ENCODE results near the gene COPE. TPM values are rescaled to one million over a fixed set of nuclear protein-coding genes. Genes with fewer than 3 reads are reported as not detected.

The COPE gene
- total and polyA plus RNA-seq, 7 donors: 130 to 346 (median 198) TPM

DNA sequence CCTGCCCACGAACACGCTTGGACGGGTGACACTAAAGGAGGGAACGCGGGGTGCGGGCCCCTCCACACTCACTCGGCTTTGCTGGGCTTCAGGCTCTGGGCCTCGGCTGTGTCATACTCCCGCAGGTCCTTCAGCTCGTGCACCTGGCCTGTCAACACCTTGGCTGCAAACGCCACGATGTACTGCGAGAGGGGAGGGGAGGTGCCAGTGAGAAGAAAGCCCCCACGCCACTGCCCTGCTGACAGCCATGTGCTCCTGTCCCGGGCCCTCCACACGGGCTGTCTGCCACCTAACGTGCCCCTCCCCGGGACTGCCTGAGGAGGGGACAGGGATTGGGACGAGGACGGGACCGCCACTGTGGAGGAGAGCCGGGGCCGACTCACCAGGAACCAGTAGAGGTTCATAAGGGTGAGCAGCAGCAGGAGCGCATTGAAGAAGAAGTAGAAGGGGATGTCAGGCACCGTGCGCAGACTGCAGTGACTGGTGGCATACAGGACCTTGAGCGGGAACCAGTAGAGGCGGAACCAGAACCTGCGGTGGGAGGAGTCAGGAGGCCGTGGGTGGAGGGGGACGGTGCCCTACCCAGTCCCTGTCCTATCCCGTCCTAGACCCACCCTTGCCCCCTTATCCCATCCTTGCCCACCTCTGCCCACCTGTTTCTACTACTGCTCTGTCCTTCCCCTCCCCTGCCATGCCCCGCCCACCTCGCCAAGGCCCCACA lies 40.2 kb downstream of the COPE start:
- WGBS, 2 donors: 65 to 91% methylated on average over 34 of the region's 34 CpGs
- intact Hi-C loops (cut with DNase I): no loop called here
- H3K4me3 ChIP-seq: no peak overlapping the region
- DNase-seq: no peak
- H3K4me1 ChIP-seq: no peaks in the 10 kb centered on the region
- TF ChIP-seq, protein P1, sequence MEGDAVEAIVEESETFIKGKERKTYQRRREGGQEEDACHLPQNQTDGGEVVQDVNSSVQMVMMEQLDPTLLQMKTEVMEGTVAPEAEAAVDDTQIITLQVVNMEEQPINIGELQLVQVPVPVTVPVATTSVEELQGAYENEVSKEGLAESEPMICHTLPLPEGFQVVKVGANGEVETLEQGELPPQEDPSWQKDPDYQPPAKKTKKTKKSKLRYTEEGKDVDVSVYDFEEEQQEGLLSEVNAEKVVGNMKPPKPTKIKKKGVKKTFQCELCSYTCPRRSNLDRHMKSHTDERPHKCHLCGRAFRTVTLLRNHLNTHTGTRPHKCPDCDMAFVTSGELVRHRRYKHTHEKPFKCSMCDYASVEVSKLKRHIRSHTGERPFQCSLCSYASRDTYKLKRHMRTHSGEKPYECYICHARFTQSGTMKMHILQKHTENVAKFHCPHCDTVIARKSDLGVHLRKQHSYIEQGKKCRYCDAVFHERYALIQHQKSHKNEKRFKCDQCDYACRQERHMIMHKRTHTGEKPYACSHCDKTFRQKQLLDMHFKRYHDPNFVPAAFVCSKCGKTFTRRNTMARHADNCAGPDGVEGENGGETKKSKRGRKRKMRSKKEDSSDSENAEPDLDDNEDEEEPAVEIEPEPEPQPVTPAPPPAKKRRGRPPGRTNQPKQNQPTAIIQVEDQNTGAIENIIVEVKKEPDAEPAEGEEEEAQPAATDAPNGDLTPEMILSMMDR (IDR thresholded peaks at IDR 0.05): no peak
- TF ChIP-seq POLR2AphosphoS5 (IDR thresholded peaks at IDR 0.05): no peak
- TF ChIP-seq POLR2A (IDR thresholded peaks at IDR 0.05): no peak
- no peak for TF ChIP-seq EP300 (IDR thresholded peaks at IDR 0.05)
- H3K27ac ChIP-seq: no peak overlapping the region
- H3K27me3 ChIP-seq: no peaks in the 10 kb centered on the region
- no peaks in the 10 kb centered on the region for H3K9me3 ChIP-seq
- no peaks in the 10 kb centered on the region for H3K36me3 ChIP-seq

DNA sequence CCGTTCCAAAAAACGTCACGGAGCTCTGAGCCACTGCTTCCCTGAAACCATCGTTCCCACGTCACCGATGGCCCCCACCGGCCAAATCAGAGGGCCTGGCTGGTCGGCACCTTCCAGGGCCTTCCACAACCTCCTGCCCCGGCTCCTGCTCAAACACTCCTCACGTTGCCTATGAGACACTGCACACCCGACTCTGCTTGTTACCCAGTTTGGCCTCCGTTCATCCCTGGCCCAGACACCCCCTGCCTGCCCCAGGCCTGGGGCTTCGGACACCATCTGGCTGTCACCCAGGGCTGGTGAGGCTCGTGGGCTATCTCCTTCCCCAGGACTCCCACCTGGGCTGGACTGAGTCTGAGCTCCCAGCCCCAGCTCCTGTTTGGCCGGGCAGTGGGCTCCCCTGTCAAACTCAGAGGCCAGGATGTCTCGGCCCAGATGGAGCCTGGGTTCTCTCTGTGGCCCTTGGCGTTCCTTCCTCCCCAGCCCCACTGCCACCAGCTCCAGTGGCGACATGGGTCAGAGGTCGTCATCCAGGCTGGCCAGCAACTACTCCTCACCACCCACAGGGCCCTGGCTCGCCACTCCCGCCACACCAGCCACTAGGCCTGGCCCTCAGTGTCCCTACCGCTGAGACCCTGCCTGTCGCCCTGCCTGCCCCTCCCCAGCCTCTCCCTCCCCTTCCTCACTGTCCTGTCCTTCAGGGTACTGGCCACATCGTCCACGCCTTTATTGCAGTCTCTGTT lies 41.0 kb downstream of the COPE start:
- 78 to 90% methylated on average over 25 of the region's 25 CpGs for WGBS, 2 donors
- H3K4me1 ChIP-seq: no peaks in the 10 kb centered on the region
- no peaks in the 10 kb centered on the region for H3K27me3 ChIP-seq
- no peak for TF ChIP-seq POLR2AphosphoS5 (IDR thresholded peaks at IDR 0.05)
- TF ChIP-seq, protein P1 (IDR thresholded peaks at IDR 0.05): no peak
- TF ChIP-seq POLR2A (IDR thresholded peaks at IDR 0.05): no peak
- TF ChIP-seq EP300 (IDR thresholded peaks at IDR 0.05): no peak
- H3K36me3 ChIP-seq: no peaks in the 10 kb centered on the region
- no peak for DNase-seq
- intact Hi-C loops (cut with DNase I): no loop called here
- no peak overlapping the region for H3K4me3 ChIP-seq
- H3K27ac ChIP-seq: no peak overlapping the region
- H3K9me3 ChIP-seq: no peaks in the 10 kb centered on the region

DNA sequence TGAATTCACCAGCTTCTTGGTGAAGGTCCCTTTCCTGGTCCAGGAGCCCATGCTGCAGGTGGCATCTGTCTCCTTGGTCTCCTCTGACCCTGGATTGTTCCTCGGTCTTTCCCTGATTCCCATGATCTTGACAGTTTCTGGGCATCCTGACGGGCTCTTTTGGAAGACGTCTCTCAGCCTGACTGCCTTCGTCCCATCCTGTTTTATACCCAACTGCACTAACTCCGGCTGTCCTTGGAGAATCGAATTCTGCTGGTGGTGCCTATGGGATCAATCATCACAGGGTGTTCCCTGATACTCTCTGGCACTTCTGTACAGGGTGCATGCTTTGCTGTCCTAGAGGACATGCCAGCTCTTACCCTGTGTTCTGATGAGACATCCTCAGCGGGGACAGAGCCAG lies 42.3 kb downstream of the COPE start:
- Histone ChIP-seq H3K4me1 (no peaks in the 10 kb centered on the region), H3K36me3 (no peaks in the 10 kb centered on the region), H3K9me3 (no peaks in the 10 kb centered on the region), H3K27me3 (peaks cover 0 to 1% (median 0%) of the 10 kb centered on the region in 3 donors), H3K4me3 (no peak overlapping the region), H3K27ac (no peak overlapping the region)
- intact Hi-C loops (cut with DNase I): no loop called here
- 95 to 96% methylated on average over 7 of the region's 7 CpGs for WGBS, 2 donors
- DNase-seq: no peak
- TF ChIP-seq POLR2AphosphoS5 (IDR thresholded peaks at IDR 0.05) (no peak), EP300 (IDR thresholded peaks at IDR 0.05) (no peak), POLR2A (IDR thresholded peaks at IDR 0.05) (no peak)
- TF ChIP-seq, protein P1 (IDR thresholded peaks at IDR 0.05): no peak

DNA sequence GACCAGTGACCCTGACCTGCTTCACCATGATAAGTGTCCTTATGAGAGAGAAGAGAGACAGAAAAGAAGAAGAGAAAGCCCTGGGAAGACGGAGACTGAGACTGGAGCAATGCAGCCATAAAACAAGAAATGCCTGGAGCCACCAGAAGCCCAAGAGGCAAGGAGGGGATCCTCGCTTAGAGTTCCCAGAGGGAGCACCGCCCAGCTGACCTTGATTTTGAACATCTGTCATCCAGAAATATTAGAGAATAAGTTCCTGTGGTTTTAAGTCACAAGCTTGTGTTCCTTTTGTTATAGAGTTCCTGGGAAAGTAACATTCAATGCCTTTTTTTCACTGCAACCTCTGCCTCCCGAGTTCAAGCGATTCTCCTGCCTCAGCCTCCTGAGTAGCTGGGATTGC lies 43.5 kb downstream of the COPE start:
- 85 to 89% methylated on average over 5 of the region's 5 CpGs for WGBS, 2 donors

More for the DNA sequence above, 43.5 kb downstream of the COPE start:
- Histone ChIP-seq H3K9me3 (no peaks in the 10 kb centered on the region), H3K27ac (no peak overlapping the region), H3K4me3 (no peak overlapping the region), H3K27me3 (peaks cover 0 to 7% (median 0%) of the 10 kb centered on the region in 3 donors), H3K36me3 (no peaks in the 10 kb centered on the region), H3K4me1 (no peaks in the 10 kb centered on the region)
- intact Hi-C loops (cut with DNase I): no loop called here
- DNase-seq: no peak
- TF ChIP-seq POLR2A (IDR thresholded peaks at IDR 0.05) (no peak), EP300 (IDR thresholded peaks at IDR 0.05) (no peak), POLR2AphosphoS5 (IDR thresholded peaks at IDR 0.05) (no peak)
- TF ChIP-seq, protein P1 (IDR thresholded peaks at IDR 0.05): no peak
